NCI-H1436 treated with DMSO at 0.1 percent for 48 hours (cell line): ENCODE measurements around the gene FAM83F.
"Not testable (repeated sequence)": the region's sequence is repeated elsewhere in the genome, so short reads cannot be mapped to it uniquely, and the experiment has no call there.

ENCODE experiments used
- DNase-seq: peaks from one replicate; lab custom pipeline; 2025; lab: John Stamatoyannopoulos, UW

FAM83F gene

GRCh38 chr22:39965748-39966147, 29.0 kb upstream of the FAM83F start:
- DNase-seq = no peak

- no peak for DNase-seq
These were observed 28.3 kb upstream of the FAM83F start for GRCh38 chr22:39966470-39966869.

GRCh38 chr22:39967103-39967829, 27.5 kb upstream of the FAM83F start:
- no peak for DNase-seq

GRCh38 chr22:39967996-39968972, 26.5 kb upstream of the FAM83F start:
- no peak for DNase-seq

GRCh38 chr22:39970742-39971141, 24.0 kb upstream of the FAM83F start:
- no peak for DNase-seq

GRCh38 chr22:39972641-39973040, 22.1 kb upstream of the FAM83F start:
- DNase-seq = no peak

- no peak for DNase-seq
These were observed 21.1 kb upstream of the FAM83F start for GRCh38 chr22:39973656-39974055.

- DNase-seq = no peak
These were observed 20.7 kb upstream of the FAM83F start for GRCh38 chr22:39974065-39974464.

GRCh38 chr22:39979048-39979447, 15.7 kb upstream of the FAM83F start:
- DNase-seq = no peak

- no peak for DNase-seq
These were observed 15.3 kb upstream of the FAM83F start for GRCh38 chr22:39979458-39979857.

- no peak for DNase-seq
These were observed 14.2 kb upstream of the FAM83F start for GRCh38 chr22:39980596-39980995.

- no peak for DNase-seq
These were observed 11.4 kb upstream of the FAM83F start for GRCh38 chr22:39983346-39983745.

GRCh38 chr22:39984006-39984405, 10.7 kb upstream of the FAM83F start:
- no peak for DNase-seq

GRCh38 chr22:39984746-39985145, 10.0 kb upstream of the FAM83F start:
- DNase-seq = no peak

- DNase-seq = no peak
These were observed 9.2 kb upstream of the FAM83F start for GRCh38 chr22:39985383-39986035.

- DNase-seq = no peak
These were observed 6.2 kb upstream of the FAM83F start for GRCh38 chr22:39988386-39989114.

GRCh38 chr22:39989633-39990032, 5.1 kb upstream of the FAM83F start:
- no peak for DNase-seq

GRCh38 chr22:39990686-39991085, 4.1 kb upstream of the FAM83F start:
- DNase-seq = no peak

- DNase-seq = no peak
These were observed 3.4 kb upstream of the FAM83F start for GRCh38 chr22:39991159-39991860.

GRCh38 chr22:39992088-39992826, 2.5 kb upstream of the FAM83F start:
- DNase-seq = no peak

GRCh38 chr22:39992894-39993293, 1.9 kb upstream of the FAM83F start:
- DNase-seq = not testable (repeated sequence)
